Loucy (cell line): ENCODE results near the gene ARHGEF12.

ENCODE experiments used
- EZH2phosphoT487 ChIP-seq: fragments of 200-600 bp; IDR thresholded peaks from 2 replicates; pipeline ENCODE4 v1.6.1; 2018; ENCODE audit warnings: antibody characterized with exemption, mild to moderate bottlenecking, moderate library complexity, borderline replicate concordance
- TF ChIP-seq, protein P1 (sequence below): fragments of 200-600 bp; sonication (generic); conservative IDR thresholded peaks from 2 replicates; pipeline ENCODE4 v1.5.1; 2014; ENCODE audit warnings: mild to moderate bottlenecking, antibody characterized with exemption, low read length

DNA sequence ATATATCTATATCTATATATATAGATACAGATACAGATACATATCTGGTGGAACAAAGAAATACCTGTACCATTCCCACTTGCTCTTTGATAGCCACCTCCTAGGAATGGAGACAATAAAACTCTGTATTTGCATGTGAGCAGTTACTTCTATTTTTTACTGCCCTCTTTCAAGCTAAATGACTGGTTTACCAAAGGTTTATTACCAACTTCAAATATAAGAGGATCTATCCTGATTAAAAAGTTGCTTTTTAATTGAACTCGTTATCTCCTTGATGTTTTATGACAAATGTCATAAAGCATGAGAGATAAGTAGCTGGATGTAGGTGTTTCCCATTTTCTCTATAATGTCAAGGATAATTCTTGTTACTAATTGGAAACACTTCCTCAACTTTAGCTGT lies 153.6 kb downstream of the ARHGEF12 start:
- TF ChIP-seq, protein P1, sequence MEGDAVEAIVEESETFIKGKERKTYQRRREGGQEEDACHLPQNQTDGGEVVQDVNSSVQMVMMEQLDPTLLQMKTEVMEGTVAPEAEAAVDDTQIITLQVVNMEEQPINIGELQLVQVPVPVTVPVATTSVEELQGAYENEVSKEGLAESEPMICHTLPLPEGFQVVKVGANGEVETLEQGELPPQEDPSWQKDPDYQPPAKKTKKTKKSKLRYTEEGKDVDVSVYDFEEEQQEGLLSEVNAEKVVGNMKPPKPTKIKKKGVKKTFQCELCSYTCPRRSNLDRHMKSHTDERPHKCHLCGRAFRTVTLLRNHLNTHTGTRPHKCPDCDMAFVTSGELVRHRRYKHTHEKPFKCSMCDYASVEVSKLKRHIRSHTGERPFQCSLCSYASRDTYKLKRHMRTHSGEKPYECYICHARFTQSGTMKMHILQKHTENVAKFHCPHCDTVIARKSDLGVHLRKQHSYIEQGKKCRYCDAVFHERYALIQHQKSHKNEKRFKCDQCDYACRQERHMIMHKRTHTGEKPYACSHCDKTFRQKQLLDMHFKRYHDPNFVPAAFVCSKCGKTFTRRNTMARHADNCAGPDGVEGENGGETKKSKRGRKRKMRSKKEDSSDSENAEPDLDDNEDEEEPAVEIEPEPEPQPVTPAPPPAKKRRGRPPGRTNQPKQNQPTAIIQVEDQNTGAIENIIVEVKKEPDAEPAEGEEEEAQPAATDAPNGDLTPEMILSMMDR, result no peak
- TF ChIP-seq EZH2phosphoT487, result no peak
